Measurements from ENCODE around the gene MKS1. TPM values are rescaled to one million over a fixed set of nuclear protein-coding genes. Genes with fewer than 3 reads are reported as not detected.

MKS1 gene
- total RNA-seq, 1 experiment from 2014 or later, result 29.8 TPM

- no TSS peak for BruUV-seq (replicated peaks)
- no peaks in the 10 kb centered on the region for H3K27me3 ChIP-seq (ENCODE audit: insufficient read depth, low read length)
- RAD21 ChIA-PET (ENCODE audit: low non-redundant PET in 1 of 2, low total read pairs in 2 of 2, uncharacterized antibody in 2 of 2, unreplicated experiment in 2 of 2), result interaction anchor here in 1 of 2 experiments (1.1 kb wide), 1 partner anchor 16 kb away, joined by 5 read pairs; no protein-coding TSS in a partner anchor
- no peak overlapping the region for H3K4me2 ChIP-seq (ENCODE audit: low read length)
- H3K9me3 ChIP-seq (ENCODE audit: control insufficient read depth in 1 of 2, insufficient read depth in 1 of 2, low read depth in 1 of 2, low read length in 2 of 2), result no peaks in the 10 kb centered on the region
- H2AFZ ChIP-seq (ENCODE audit: low read depth, low read length, poor library complexity, severe bottlenecking), result no peak overlapping the region
- peaks cover 6 to 18% of the 10 kb centered on the region in 2 experiments; a peak in 3 of 4 replicates for H3K4me1 ChIP-seq (ENCODE audit: control insufficient read depth in 1 of 2, insufficient read depth in 2 of 2, low read length in 2 of 2)
- CTCF ChIA-PET, result interaction anchor here (1.5 to 5.1 kb wide), 2 partner anchors 9 to 15 kb away, joined by 3 to 36 read pairs; no protein-coding TSS in a partner anchor
- no peak overlapping the region for H3K27ac ChIP-seq (ENCODE audit: low read depth, low read length)
- TF ChIP-seq CBX3 (IDR thresholded peaks at IDR 0.05; ENCODE audit: low read depth), result no peak
- peak in 2 of 3 experiments; percentile 29 to 39; a peak in 3 of 6 replicates for TF ChIP-seq CTCF (IDR thresholded peaks at IDR 0.05 in 2 of 3, conservative IDR thresholded peaks at IDR 0.05 in 1 of 3; ENCODE audit: borderline replicate concordance in 1 of 3, insufficient read depth in 1 of 3, low read depth in 2 of 3, low read length in 2 of 3)
- TF ChIP-seq RAD21 (IDR thresholded peaks at IDR 0.05; ENCODE audit: low read depth), result peak; percentile 33; the same call in 1 of the 2 replicates
- intact Hi-C loops (cut with micrococcal nuclease), result no loop called here
- POLR2A ChIA-PET, result no interaction called here
- DNase-seq (ENCODE audit: low read depth, low spot score) (no peak), ATAC-seq (peak; percentile 53)
- H3K79me2 ChIP-seq (ENCODE audit: insufficient read depth, low read length), result no peaks in the 10 kb centered on the region
- H3K9ac ChIP-seq (ENCODE audit: low read length), result no peak overlapping the region
- peaks cover 5 to 13% of the 10 kb centered on the region in 2 experiments; a peak in 3 of 4 replicates for H3K36me3 ChIP-seq (ENCODE audit: control insufficient read depth in 1 of 2, insufficient read depth in 2 of 2, low read length in 2 of 2)
- H4K20me1 ChIP-seq (ENCODE audit: insufficient read depth), result no peaks in the 10 kb centered on the region
- no peak overlapping the region for H3K4me3 ChIP-seq (replicated peaks in 1 of 2; ENCODE audit: low read depth in 1 of 2, low read length in 2 of 2)
- H3K9me2 ChIP-seq (ENCODE audit: insufficient read depth), result peaks cover 2% of the 10 kb centered on the region; the same call in 1 of the 2 replicates
These were observed 3.4 kb downstream of the MKS1 start for GRCh38 chr17:58215685-58216084.

DNA sequence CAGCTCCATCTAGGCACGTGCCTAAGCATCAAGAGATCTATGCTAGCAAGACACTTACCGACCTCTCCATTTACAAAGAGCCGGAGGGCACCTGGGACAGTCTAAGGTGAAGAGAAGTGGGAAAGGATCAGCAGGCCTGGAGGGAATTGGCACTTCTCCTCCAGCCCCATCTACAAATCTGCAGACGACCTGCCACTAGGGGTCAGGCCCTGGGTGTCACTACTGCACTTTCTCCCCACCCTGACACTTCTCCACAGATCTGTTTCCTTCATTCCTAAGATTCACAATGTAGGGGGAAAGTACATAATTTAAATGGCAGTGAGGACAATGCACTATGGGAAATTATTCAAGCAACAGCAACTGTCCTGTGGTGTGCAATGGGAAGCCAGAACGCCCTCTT is 8.1 kb downstream of the MKS1 start:
- H3K4me2 ChIP-seq (ENCODE audit: low read length), result no peak overlapping the region
- ChIA-PET RAD21 (ENCODE audit: low non-redundant PET in 1 of 2, low total read pairs in 2 of 2, uncharacterized antibody in 2 of 2, unreplicated experiment in 2 of 2) (no interaction called here), POLR2A (no interaction called here), CTCF (interaction anchor here (1.9 kb wide), 1 partner anchor 10 kb away, joined by 13 read pairs; no protein-coding TSS in a partner anchor)
- no peak overlapping the region for H3K9ac ChIP-seq (ENCODE audit: low read length)
- H3K9me3 ChIP-seq (ENCODE audit: control insufficient read depth in 1 of 2, insufficient read depth in 1 of 2, low read depth in 1 of 2, low read length in 2 of 2), result no peaks in the 10 kb centered on the region
- intact Hi-C loops (cut with micrococcal nuclease), result no loop called here
- DNase-seq (ENCODE audit: low read depth, low spot score) (no peak), ATAC-seq (peak; percentile 57; the same call in 1 of the 2 replicates)
- no peak overlapping the region for H2AFZ ChIP-seq (ENCODE audit: low read depth, low read length, poor library complexity, severe bottlenecking)
- no peaks in the 10 kb centered on the region for H3K9me2 ChIP-seq (ENCODE audit: insufficient read depth)
- TF ChIP-seq SRF (IDR thresholded peaks at IDR 0.05; ENCODE audit: low read depth), result no peak
- no peak for TF ChIP-seq TCF7L2 (IDR thresholded peaks at IDR 0.05; ENCODE audit: borderline replicate concordance, extremely low read depth, insufficient read depth, insufficient read length)
- TF ChIP-seq CTCF (IDR thresholded peaks at IDR 0.05 in 2 of 3, conservative IDR thresholded peaks at IDR 0.05 in 1 of 3; ENCODE audit: borderline replicate concordance in 1 of 3, insufficient read depth in 1 of 3, low read depth in 2 of 3, low read length in 2 of 3), result peak in 2 of 3 experiments; percentile 47 to 49; a peak in 4 of 6 replicates
- TF ChIP-seq ZNF274 (IDR thresholded peaks at IDR 0.05; ENCODE audit: low read depth, low read length), result no peak
- TF ChIP-seq, protein P1, sequence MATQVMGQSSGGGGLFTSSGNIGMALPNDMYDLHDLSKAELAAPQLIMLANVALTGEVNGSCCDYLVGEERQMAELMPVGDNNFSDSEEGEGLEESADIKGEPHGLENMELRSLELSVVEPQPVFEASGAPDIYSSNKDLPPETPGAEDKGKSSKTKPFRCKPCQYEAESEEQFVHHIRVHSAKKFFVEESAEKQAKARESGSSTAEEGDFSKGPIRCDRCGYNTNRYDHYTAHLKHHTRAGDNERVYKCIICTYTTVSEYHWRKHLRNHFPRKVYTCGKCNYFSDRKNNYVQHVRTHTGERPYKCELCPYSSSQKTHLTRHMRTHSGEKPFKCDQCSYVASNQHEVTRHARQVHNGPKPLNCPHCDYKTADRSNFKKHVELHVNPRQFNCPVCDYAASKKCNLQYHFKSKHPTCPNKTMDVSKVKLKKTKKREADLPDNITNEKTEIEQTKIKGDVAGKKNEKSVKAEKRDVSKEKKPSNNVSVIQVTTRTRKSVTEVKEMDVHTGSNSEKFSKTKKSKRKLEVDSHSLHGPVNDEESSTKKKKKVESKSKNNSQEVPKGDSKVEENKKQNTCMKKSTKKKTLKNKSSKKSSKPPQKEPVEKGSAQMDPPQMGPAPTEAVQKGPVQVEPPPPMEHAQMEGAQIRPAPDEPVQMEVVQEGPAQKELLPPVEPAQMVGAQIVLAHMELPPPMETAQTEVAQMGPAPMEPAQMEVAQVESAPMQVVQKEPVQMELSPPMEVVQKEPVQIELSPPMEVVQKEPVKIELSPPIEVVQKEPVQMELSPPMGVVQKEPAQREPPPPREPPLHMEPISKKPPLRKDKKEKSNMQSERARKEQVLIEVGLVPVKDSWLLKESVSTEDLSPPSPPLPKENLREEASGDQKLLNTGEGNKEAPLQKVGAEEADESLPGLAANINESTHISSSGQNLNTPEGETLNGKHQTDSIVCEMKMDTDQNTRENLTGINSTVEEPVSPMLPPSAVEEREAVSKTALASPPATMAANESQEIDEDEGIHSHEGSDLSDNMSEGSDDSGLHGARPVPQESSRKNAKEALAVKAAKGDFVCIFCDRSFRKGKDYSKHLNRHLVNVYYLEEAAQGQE (IDR thresholded peaks at IDR 0.05; ENCODE audit: low read depth), result no peak
- TF ChIP-seq JUND (IDR thresholded peaks at IDR 0.05), result no peak
- no peak for TF ChIP-seq POLR2A (IDR thresholded peaks at IDR 0.05; ENCODE audit: borderline replicate concordance, extremely low read depth, insufficient read depth, insufficient read length)
- no peaks in the 10 kb centered on the region for H4K20me1 ChIP-seq (ENCODE audit: insufficient read depth)
- no peak overlapping the region for H3K4me3 ChIP-seq (replicated peaks in 1 of 2; ENCODE audit: low read depth in 1 of 2, low read length in 2 of 2)
- no peaks in the 10 kb centered on the region for H3K4me1 ChIP-seq (ENCODE audit: control insufficient read depth in 1 of 2, insufficient read depth in 2 of 2, low read length in 2 of 2)
- no peaks in the 10 kb centered on the region for H3K27me3 ChIP-seq (ENCODE audit: insufficient read depth, low read length)
- H3K27ac ChIP-seq (ENCODE audit: low read depth, low read length), result no peak overlapping the region
- H3K79me2 ChIP-seq (ENCODE audit: insufficient read depth, low read length), result no peaks in the 10 kb centered on the region
- H3K36me3 ChIP-seq (ENCODE audit: control insufficient read depth in 1 of 2, insufficient read depth in 2 of 2, low read length in 2 of 2), result peaks cover 5 to 21% of the 10 kb centered on the region in 2 experiments; a peak in 3 of 4 replicates
- BruUV-seq (replicated peaks), result no TSS peak

Measured in HCT116 (cell line).